ENCODE data around the gene PHOX2B. TPM values are rescaled to one million over a fixed set of nuclear protein-coding genes. Genes with fewer than 3 reads are reported as not detected.
"Not testable (repeated sequence)": the region's sequence is repeated elsewhere in the genome, so short reads cannot be mapped to it uniquely, and the experiment has no call there.

Gene PHOX2B
- total and polyA plus RNA-seq, 3 donors from 2014 or later, result 0.16 to 0.20 TPM; not detected in 1

DNA sequence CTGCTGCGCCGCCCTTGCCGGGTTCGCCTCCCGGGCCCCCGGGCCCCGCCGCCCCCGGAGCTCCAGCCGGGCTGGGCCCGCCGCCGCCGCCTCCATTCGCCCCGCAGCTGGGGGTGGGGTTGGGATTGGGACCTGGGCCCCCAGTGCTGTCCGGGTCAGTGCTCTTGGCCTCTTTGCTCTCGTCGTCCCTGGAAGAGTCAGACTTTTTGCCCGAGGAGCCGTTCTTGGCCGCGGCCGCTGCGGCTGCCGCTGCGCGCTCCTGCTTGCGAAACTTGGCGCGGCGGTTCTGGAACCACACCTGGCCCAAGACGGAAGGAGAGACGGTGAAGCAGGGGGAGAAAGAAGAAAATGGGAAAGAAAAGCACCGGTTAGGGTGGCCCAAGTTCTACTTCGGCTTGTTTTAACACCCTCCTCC lies 2.5 kb downstream of the PHOX2B start:
- intact Hi-C loops (cut with DNase I; ENCODE audit: low total_unique reads), result no loop called here
- Histone ChIP-seq H3K4me3 (no peak overlapping the region), H3K36me3 (ENCODE audit: low read depth, missing control alignments) (no peaks in the 10 kb centered on the region), H3K27me3 (no peaks in the 10 kb centered on the region), H3K27ac (no peak overlapping the region), H3K4me1 (no peaks in the 10 kb centered on the region), H3K9me3 (no peaks in the 10 kb centered on the region)
- DNase-seq, result no peak
- WGBS, 2 donors, result 2 to 3% methylated on average over 13 to 19 of the region's 36 CpGs
- no peak for TF ChIP-seq CTCF (IDR thresholded peaks at IDR 0.05)
- no peak for TF ChIP-seq POLR2A (IDR thresholded peaks at IDR 0.05)

DNA sequence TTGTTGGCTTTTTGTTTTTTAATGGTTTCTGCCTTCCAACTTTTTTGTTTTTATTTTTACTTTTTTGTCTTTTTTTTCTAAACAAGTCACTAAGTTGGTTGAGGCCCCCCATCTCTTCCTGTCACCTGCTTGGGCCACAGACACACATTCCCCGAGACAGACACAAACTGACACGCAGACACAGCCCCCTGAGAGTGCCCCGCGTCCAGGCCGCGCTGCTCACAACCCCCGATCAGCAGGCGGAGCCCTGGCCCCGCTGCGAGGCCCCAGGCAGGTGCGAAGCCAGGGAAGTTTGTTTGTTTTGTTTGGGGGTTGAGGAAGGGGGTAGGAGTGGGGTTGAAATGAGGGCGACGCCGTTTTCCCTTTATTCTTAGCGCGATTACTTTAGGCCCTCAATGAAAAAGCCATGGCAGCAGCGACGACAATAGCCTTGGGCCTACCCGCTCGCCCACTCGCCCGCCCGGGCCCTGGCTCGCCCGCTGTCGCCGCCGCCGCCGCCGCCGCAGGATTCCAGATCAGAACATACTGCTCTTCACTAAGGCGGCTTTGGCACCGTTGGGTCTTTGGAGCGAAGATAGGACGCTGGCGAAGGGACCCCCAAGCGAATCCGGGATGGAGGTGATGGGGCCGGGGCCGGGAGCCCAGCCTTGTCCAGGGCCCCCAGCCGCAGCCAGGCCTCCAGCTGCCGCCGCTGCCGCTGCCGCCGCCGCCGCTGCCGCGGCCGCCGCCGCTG lies 3.1 kb downstream of the PHOX2B start:
- H3K4me1 ChIP-seq, result no peaks in the 10 kb centered on the region
- H3K4me3 ChIP-seq, result no peak overlapping the region
- no peak for DNase-seq
- H3K9me3 ChIP-seq, result no peaks in the 10 kb centered on the region
- TF ChIP-seq POLR2A (IDR thresholded peaks at IDR 0.05) (no peak), CTCF (IDR thresholded peaks at IDR 0.05) (no peak)
- H3K27me3 ChIP-seq, result no peaks in the 10 kb centered on the region
- H3K27ac ChIP-seq, result no peak overlapping the region
- no peaks in the 10 kb centered on the region for H3K36me3 ChIP-seq (ENCODE audit: low read depth, missing control alignments)
- intact Hi-C loops (cut with DNase I; ENCODE audit: low total_unique reads), result no loop called here
- 5 to 6% methylated on average over 11 to 39 of the region's 54 CpGs for WGBS, 2 donors

DNA sequence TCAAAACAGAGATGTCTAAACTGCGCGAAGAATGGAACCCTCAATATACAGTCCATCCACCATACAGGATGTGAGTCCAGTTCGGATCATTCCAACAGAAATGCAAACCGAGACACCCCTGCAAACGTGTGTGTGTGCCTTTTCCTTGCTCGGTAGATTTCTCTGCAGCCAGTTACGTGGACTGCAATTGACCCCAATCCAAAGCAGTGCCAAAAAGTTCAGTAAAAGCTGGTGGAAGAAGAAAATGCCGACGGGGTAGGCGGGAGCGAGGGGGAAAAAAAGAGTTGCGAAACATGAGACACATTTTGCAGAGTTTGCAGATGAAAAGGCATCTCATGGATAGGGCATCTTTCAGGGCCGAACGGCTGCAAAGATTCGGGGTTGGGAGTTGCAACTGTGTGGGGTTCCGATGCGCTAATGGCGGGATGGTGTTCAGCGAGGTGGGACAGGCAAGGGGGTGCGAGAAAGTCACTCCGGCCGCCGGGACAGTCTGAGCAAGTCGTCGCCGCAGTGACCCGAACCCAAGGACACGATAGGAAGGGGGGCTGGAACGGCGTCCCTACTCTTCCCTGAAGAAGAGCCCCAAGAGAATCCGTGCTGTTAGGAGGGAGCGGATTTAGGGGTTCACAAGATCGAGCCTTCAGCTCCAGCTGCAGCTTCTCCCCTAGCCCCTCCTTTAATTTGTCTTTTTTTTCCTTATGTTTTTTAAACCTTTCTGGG lies 3.8 kb downstream of the PHOX2B start:
- Histone ChIP-seq H3K27me3 (no peaks in the 10 kb centered on the region), H3K9me3 (no peaks in the 10 kb centered on the region), H3K4me1 (no peaks in the 10 kb centered on the region), H3K36me3 (ENCODE audit: low read depth, missing control alignments) (no peaks in the 10 kb centered on the region), H3K27ac (no peak overlapping the region), H3K4me3 (no peak overlapping the region)
- WGBS, 2 donors, result 5% methylated on average over 33 of the region's 33 CpGs
- no peak for DNase-seq
- no peak for TF ChIP-seq CTCF (IDR thresholded peaks at IDR 0.05)
- no peak for TF ChIP-seq POLR2A (IDR thresholded peaks at IDR 0.05)
- intact Hi-C loops (cut with DNase I; ENCODE audit: low total_unique reads), result no loop called here

DNA sequence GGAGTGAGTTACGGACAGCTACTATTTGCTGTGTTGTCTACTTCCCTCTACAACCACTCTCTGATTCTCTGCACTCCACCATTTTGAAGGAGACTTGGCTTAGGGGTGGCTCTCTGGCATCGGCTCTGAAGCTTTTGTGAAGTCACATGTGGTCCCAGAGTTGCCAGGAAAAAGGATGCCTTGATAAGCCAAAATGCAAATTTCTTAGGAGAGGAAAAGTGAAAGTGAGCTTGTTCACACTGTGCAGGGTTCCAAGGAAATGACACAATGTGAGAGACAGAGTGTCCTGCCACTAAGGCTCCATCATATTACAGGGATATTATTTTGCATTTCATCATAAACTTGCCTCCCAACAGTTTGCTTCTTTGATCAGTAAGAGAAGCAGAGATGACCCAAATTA lies 7.2 kb downstream of the PHOX2B start:
- Histone ChIP-seq H3K9me3 (no peaks in the 10 kb centered on the region), H3K36me3 (ENCODE audit: low read depth, missing control alignments) (no peaks in the 10 kb centered on the region), H3K4me1 (peaks cover 12% of the 10 kb centered on the region), H3K27me3 (no peaks in the 10 kb centered on the region), H3K27ac (no peak overlapping the region), H3K4me3 (no peak overlapping the region)
- TF ChIP-seq CTCF (IDR thresholded peaks at IDR 0.05), result no peak
- no peak for TF ChIP-seq POLR2A (IDR thresholded peaks at IDR 0.05)
- intact Hi-C loops (cut with DNase I; ENCODE audit: low total_unique reads), result no loop called here
- 64 to 66% methylated on average over 2 of the region's 2 CpGs for WGBS, 2 donors
- no peak for DNase-seq

DNA sequence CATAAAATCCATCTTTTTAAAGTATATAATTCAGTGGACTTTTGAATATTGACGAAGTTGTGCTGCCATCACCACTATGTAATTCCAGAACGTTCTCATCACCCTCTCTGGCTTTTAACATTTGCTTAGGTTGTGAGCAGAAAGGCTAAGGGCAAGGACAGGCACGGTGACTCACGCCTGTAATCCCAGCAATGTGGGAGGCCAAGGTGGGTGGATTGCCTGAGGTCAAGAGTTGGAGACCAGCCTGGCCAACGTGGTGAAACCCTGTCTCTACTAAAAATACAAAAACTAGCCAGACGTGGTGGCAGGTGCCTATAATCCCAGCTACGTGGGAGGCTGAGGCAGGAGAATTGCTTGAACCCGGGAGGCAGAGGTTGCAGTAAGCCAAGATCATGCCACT lies 11.0 kb downstream of the PHOX2B start:
- H3K4me3 ChIP-seq; H3K27me3 ChIP-seq; H3K27ac ChIP-seq; intact Hi-C loops (cut with DNase I; ENCODE audit: low total_unique reads); DNase-seq; H3K9me3 ChIP-seq; H3K36me3 ChIP-seq (ENCODE audit: low read depth, missing control alignments): not testable (repeated sequence)
- H3K4me1 ChIP-seq, result peaks cover 12% of the 10 kb centered on the region
- WGBS, 2 donors, result 68 to 73% methylated on average over 8 of the region's 8 CpGs
